ENCODE data around the gene TGM4. TPM values are rescaled to one million over a fixed set of nuclear protein-coding genes. Genes with fewer than 3 reads are reported as not detected.

TGM4 gene
- total RNA-seq, 1 experiment from 2014 or later: not detected

DNA sequence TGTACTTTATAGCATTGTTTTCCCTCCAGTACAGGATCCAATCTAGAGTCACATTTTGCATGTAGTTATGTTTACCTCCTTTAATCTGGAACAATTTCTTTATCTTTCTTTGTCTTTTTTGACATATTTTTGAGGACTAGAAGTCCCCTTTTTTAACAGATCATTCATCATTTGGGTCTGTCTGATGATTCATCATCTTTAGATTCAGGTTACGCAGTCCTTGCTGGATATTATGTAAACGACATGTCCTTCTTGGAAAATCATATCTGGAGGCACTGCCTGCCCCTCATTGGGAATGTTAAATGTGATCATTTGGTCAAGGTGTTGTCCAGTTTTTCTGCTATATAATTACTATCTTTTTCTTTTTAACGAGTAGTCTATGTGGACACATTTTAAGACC lies 18.3 kb downstream of the TGM4 start:
- Histone ChIP-seq H3K4me3 (no peak overlapping the region), H3K9me3 (replicated peaks) (no peaks in the 10 kb centered on the region), H3K27ac (no peak overlapping the region), H3K4me1 (no peaks in the 10 kb centered on the region), H3K36me3 (no peaks in the 10 kb centered on the region), H3K27me3 (no peaks in the 10 kb centered on the region)
- DNase-seq: no peak

DNA sequence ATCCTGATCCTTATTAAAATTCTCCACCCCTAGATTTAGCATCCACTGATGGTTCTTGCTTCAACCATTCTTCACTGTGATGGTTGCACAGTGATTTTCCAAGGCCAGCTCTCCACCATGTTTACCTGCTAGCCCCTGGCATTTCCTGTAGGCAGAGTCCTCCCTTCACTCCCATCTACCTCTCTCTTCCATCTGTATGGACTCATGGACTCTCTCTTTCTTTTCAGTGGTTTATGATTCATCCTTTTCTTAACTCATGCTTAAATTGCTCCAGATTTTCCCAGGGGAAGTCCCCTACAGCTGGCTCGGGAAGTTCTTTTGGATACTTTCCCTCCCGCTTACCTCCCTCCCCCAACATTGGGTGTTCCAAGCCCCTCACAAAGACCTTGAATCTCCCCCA lies 18.7 kb downstream of the TGM4 start:
- no peaks in the 10 kb centered on the region for H3K36me3 ChIP-seq

DNA sequence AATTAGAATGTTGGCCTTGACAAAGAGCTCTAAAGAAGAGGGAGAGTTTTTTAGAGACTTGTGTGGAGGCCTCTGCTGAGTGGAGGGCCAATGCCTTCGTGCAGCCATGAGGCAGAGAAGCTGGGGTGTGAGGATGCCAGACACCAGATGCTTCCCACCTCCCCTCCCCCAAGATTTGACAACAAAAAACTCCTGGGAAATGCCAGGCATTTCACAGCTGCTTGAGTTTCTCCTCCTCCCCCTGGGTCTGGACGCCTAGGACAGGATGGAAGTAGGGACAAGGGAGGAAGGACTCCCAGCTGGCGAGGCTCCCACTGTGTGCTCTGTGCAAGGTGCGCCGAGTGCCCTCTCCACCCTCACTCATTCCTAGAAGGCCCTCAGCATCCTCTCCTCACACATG lies 20.1 kb downstream of the TGM4 start:
- H3K4me3 ChIP-seq: no peak overlapping the region
- DNase-seq: no peak
- H3K4me1 ChIP-seq: no peaks in the 10 kb centered on the region
- no peaks in the 10 kb centered on the region for H3K9me3 ChIP-seq (replicated peaks)
- H3K36me3 ChIP-seq: no peaks in the 10 kb centered on the region
- H3K27me3 ChIP-seq: no peaks in the 10 kb centered on the region
- H3K27ac ChIP-seq: no peak overlapping the region

More for the DNA sequence above, 18.7 kb downstream of the TGM4 start:
- no peak overlapping the region for H3K27ac ChIP-seq
- H3K9me3 ChIP-seq (replicated peaks): no peaks in the 10 kb centered on the region
- DNase-seq: no peak
- no peak overlapping the region for H3K4me3 ChIP-seq
- no peaks in the 10 kb centered on the region for H3K4me1 ChIP-seq
- H3K27me3 ChIP-seq: no peaks in the 10 kb centered on the region

DNA sequence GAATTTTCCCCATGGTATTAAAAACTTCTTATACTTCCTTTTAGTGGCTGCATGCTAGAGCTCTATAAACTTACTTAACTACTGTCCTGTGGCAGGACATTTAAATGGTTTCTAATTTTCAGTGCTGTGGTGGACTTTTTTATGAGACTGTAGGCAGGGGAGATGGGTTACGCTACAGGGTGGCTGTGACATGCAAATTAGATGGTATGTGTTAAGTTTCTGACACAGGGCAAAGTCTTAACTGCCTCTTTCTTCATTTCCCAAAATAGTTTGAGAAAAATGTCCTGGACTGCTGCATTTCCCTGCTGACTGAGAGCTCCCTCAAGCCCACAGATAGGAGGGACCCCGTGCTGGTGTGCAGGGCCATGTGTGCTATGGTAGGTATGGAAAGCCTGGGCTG lies 22.0 kb downstream of the TGM4 start:
- Histone ChIP-seq H3K36me3 (no peaks in the 10 kb centered on the region), H3K9me3 (replicated peaks) (no peaks in the 10 kb centered on the region), H3K27ac (no peak overlapping the region), H3K27me3 (no peaks in the 10 kb centered on the region), H3K4me1 (no peaks in the 10 kb centered on the region), H3K4me3 (no peak overlapping the region)
- no peak for DNase-seq

DNA sequence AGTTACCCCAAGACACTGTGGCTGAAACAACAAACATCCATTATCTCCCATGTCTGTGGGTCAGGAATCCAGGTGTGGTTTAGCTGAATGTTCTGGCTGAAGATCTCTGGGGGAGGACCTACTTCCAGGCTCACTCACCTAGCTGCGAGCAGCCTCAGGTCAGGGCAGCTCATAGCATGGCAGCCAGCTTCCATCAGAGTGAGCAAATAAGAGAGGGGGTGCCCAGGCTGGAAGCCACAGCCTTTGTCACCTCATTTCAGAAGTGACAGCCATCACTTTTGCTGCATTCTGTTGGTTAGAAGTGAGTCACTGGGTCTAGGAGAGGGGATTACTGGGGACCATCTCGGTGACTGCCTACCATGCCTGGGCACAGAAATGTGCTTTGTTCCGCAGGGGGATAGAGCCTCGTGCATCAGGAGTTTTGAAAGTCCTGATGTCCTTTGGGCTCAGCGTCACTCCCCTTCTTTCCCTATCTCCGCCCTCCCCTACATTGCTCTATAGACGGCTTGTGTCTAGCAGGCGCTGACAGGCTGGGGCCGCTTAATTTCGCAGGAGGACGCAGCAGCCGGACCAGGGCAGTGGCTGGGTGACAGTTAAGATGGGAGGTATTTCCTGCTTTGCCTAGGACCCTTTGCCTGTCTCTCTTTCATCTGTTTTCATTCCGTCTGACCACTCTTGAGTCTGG lies 25.4 kb downstream of the TGM4 start:
- Histone ChIP-seq H3K4me1 (no peaks in the 10 kb centered on the region), H3K27ac (no peak overlapping the region), H3K27me3 (no peaks in the 10 kb centered on the region), H3K4me3 (no peak overlapping the region), H3K9me3 (replicated peaks) (no peaks in the 10 kb centered on the region), H3K36me3 (no peaks in the 10 kb centered on the region)
- DNase-seq: no peak

DNA sequence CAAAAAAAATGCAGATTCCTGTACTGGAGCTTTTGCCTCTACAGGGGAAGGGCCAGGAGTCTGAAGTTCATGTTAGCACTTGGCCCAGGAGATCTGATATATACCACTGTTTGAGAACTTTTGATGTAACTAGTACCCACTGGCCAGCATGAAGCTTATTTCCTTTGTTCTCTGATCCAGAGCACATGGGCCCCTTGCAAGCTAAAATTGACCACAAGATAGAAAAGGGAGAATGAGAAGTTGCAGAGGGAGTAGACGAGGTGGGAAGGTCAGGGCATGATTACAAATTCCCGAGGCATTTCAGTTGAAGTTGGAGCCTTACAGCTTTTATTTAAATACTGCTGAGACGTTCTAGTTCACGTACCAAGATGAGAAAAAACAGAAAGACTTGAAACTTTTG lies 28.2 kb downstream of the TGM4 start:
- H3K4me3 ChIP-seq: no peak overlapping the region
- no peak overlapping the region for H3K27ac ChIP-seq
- H3K4me1 ChIP-seq: no peaks in the 10 kb centered on the region
- no peaks in the 10 kb centered on the region for H3K9me3 ChIP-seq (replicated peaks)
- no peaks in the 10 kb centered on the region for H3K36me3 ChIP-seq
- no peak for DNase-seq
- H3K27me3 ChIP-seq: no peaks in the 10 kb centered on the region

DNA sequence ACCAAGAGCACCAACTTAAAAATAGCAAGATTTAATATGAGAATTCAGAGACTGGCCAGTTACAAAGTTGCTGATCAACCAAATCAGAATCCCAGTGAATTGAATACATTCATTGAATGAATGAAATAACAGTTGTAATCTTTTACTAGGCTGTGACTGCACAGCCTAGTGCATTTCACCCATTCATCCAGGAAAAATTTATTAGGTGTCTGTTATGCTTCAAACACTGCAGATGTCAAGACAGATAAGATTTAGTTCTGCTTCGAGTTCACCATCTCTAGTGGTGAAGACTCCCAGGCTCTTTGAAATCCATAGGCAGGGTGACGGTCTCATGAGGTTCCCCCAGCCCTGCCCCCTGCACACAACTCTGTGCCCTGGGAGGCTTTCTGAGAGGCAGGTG lies 28.9 kb downstream of the TGM4 start:
- no peak overlapping the region for H3K27ac ChIP-seq
- no peaks in the 10 kb centered on the region for H3K27me3 ChIP-seq
- no peak overlapping the region for H3K4me3 ChIP-seq
- H3K4me1 ChIP-seq: no peaks in the 10 kb centered on the region
- no peak for DNase-seq
- H3K9me3 ChIP-seq (replicated peaks): no peaks in the 10 kb centered on the region
- no peaks in the 10 kb centered on the region for H3K36me3 ChIP-seq

DNA sequence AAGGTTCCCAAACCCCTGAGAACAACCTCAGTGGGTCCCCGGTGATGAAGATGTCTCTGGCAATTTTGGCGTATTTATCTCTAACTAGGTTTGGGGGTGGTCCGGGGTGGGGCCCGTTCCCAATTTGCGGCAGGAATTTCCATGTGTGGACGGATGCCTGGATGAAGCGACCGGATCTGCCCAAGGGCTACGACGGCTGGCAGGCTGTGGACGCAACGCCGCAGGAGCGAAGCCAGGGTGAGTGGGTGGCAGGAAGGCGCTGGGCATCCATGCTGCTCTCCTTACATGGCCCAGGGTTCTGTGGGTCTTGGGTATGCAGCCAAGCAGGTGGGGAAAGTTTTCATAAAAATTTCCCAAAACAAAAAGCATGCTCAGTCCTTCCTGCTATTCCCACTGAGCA lies 29.3 kb downstream of the TGM4 start:
- Histone ChIP-seq H3K9me3 (replicated peaks) (no peaks in the 10 kb centered on the region), H3K27ac (no peak overlapping the region), H3K4me1 (no peaks in the 10 kb centered on the region), H3K27me3 (no peaks in the 10 kb centered on the region), H3K36me3 (no peaks in the 10 kb centered on the region), H3K4me3 (no peak overlapping the region)
- no peak for DNase-seq

DNA sequence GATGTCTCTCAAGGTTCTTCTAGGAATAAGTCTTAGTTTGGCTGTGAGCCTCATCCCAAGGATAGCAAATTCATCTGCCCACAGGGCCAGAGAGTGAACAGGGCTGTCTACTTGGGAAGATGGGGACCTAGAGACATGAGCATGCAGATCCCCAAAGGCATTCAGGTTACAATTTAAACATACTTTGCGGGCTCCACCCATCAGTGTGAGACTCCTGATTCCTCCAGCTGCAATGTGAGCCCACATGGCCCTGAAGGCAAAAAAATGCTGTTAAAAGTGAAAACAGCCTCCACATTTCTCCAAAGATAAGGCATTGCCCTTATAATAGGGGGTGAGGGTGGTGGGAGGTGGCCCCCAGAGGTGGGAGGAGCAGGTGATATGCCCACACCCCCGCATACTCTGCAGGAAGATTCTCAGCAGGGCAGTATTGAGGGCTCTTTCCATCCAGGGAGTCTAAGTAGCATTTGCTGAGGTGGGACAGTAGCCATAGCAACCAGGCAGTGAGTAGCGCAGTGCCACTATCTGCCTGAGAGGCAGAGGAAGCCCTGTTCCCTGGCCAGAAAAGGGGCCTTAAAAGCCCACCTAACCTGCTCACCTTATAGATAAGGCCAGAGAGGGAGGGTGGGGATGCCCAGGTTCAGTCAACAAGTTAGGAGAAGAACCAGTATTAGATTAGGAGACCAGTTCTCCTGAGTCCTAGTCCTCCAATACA lies 31.2 kb downstream of the TGM4 start:
- Histone ChIP-seq H3K27me3 (no peaks in the 10 kb centered on the region), H3K36me3 (no peaks in the 10 kb centered on the region), H3K27ac (no peak overlapping the region), H3K4me3 (no peak overlapping the region), H3K4me1 (no peaks in the 10 kb centered on the region), H3K9me3 (replicated peaks) (no peaks in the 10 kb centered on the region)
- DNase-seq: no peak

DNA sequence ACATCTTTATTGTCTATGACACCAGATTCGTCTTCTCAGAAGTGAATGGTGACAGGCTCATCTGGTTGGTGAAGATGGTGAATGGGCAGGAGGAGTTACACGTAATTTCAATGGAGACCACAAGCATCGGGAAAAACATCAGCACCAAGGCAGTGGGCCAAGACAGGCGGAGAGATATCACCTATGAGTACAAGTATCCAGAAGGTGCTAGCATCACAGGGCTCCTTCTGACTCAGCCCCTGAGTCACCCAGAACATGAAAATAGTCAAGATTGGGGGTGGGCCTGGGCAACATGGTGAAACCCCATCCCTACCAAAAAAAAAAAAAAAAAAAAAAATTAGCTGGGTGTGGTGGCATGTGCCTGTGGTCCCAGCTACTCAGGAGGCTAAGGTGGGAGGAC lies 32.6 kb downstream of the TGM4 start:
- no peaks in the 10 kb centered on the region for H3K27me3 ChIP-seq
- DNase-seq: no peak
- no peaks in the 10 kb centered on the region for H3K4me1 ChIP-seq
- no peak overlapping the region for H3K4me3 ChIP-seq
- H3K9me3 ChIP-seq (replicated peaks): no peaks in the 10 kb centered on the region
- no peak overlapping the region for H3K27ac ChIP-seq
- H3K36me3 ChIP-seq: no peaks in the 10 kb centered on the region

DNA sequence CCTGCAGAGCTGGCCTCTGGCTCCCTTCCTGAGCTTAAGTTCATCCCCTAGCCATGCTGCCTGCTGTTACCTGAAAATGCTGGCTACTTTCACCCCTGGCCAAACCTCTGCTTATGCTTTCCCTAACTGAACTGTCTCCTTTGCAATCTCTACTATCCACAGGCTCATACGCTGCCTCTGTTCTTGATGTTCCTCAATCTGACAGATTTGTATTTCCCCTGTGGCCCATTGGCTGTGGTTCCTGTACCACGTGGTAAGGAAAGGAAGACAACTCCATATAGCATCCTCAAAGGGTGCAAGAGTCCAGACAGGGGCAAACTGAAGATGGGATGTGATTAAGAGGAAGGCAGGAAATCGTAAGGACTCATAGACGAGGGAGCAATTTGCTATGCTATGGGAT lies 33.2 kb downstream of the TGM4 start:
- no peak overlapping the region for H3K4me3 ChIP-seq

DNA sequence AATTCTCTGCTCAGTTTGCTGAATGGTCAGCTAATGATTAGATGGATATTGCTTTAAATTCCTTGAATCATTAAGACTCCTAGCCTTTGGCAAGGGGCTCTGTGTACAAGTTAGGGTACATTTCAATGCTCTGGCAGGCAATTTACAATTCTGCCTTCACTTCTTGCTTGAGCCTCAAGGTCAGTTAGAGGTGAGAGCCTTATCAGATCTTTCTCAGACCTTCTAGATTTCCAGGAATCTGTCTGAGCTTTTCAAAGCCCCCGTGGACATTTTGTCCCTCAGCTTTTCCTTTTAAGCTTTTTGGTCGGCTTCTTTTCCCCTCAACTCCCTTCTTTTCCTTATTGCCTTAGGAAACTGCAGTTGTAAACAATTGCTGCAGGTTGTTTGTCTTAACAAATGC lies 34.7 kb downstream of the TGM4 start:
- H3K9me3 ChIP-seq (replicated peaks): no peaks in the 10 kb centered on the region
- DNase-seq: no peak
- no peaks in the 10 kb centered on the region for H3K4me1 ChIP-seq
- no peaks in the 10 kb centered on the region for H3K27me3 ChIP-seq
- H3K4me3 ChIP-seq: no peak overlapping the region
- no peaks in the 10 kb centered on the region for H3K36me3 ChIP-seq
- no peak overlapping the region for H3K27ac ChIP-seq

More for the DNA sequence above, 33.2 kb downstream of the TGM4 start:
- no peak overlapping the region for H3K27ac ChIP-seq
- no peaks in the 10 kb centered on the region for H3K4me1 ChIP-seq
- H3K36me3 ChIP-seq: no peaks in the 10 kb centered on the region
- H3K9me3 ChIP-seq (replicated peaks): no peaks in the 10 kb centered on the region
- no peaks in the 10 kb centered on the region for H3K27me3 ChIP-seq
- DNase-seq: no peak

DNA sequence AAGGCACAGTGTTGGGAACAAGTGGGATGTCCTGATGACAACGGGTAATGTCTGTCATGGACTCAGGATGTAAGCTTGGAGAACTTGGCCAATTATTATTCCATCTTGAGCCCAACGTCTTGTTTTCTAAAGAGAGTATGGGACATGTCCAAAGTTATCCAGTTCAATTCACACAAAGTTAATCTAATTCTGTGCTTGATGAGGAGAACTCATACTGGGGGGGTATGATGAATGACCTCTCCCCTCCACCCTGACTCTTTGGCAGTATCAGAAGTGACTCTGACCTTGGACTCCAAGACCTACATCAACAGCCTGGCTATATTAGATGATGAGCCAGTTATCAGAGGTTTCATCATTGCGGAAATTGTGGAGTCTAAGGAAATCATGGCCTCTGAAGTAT lies 36.3 kb downstream of the TGM4 start:
- Histone ChIP-seq H3K4me3 (no peak overlapping the region), H3K36me3 (no peaks in the 10 kb centered on the region), H3K9me3 (replicated peaks) (no peaks in the 10 kb centered on the region), H3K4me1 (no peaks in the 10 kb centered on the region), H3K27me3 (no peaks in the 10 kb centered on the region), H3K27ac (no peak overlapping the region)
- DNase-seq: no peak

DNA sequence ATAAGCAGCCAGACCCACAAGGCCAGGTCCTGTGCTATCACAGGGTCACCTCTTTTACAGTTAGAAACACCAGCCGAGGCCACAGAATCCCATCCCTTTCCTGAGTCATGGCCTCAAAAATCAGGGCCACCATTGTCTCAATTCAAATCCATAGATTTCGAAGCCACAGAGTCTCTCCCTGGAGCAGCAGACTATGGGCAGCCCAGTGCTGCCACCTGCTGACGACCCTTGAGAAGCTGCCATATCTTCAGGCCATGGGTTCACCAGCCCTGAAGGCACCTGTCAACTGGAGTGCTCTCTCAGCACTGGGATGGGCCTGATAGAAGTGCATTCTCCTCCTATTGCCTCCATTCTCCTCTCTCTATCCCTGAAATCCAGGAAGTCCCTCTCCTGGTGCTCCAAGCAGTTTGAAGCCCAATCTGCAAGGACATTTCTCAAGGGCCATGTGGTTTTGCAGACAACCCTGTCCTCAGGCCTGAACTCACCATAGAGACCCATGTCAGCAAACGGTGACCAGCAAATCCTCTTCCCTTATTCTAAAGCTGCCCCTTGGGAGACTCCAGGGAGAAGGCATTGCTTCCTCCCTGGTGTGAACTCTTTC lies 39.6 kb downstream of the TGM4 start:
- H3K4me1 ChIP-seq: no peaks in the 10 kb centered on the region
- no peaks in the 10 kb centered on the region for H3K27me3 ChIP-seq
- H3K9me3 ChIP-seq (replicated peaks): no peaks in the 10 kb centered on the region
- no peak overlapping the region for H3K4me3 ChIP-seq
- no peaks in the 10 kb centered on the region for H3K36me3 ChIP-seq
- no peak overlapping the region for H3K27ac ChIP-seq
- DNase-seq: peak; percentile 69 to 85

DNA sequence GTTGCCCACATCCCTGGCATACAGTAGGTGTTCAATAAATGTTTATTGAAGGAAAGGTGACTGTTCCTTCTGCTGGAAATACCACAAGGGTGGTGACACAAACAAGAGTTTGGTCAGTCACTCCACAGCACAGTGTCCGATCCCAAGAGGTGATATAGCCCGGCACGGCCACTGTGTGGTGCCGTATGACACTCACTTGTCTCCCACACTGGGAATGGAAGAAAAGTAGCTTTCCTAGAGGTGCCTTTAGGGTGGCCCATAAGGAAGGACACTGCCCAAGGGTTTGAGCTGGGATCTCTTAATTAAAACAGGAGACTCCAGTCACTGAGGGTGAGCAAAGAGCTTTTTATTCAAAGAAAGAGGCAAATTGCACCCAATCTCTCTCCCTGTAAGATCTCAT lies 40.5 kb downstream of the TGM4 start:
- Histone ChIP-seq H3K36me3 (no peaks in the 10 kb centered on the region), H3K27me3 (no peaks in the 10 kb centered on the region), H3K27ac (no peak overlapping the region)

More for the DNA sequence above, 40.5 kb downstream of the TGM4 start:
- Histone ChIP-seq H3K4me1 (no peaks in the 10 kb centered on the region), H3K4me3 (no peak overlapping the region), H3K9me3 (replicated peaks) (no peaks in the 10 kb centered on the region)
- peak in 1 of 2 experiments; percentile 32 for DNase-seq
